Tibial nerve (tissue), 4 donors: Measurements from ENCODE around the gene EAF1. TPM values are rescaled to one million over a fixed set of nuclear protein-coding genes. Genes with fewer than 3 reads are reported as not detected.

Experiments
- DNase-seq, 2 donors: peaks; one replicate each; pipeline ENCODE4 v3.0.0-alpha.2; 2019; ENCODE audit warnings: low spot score in 2 of 2
- H3K27ac ChIP-seq, 4 donors: fragments of 200-600 bp; sonication (generic) in 3 of 4; one replicate each; pipeline ENCODE4 v1.5.1; 2017 to 2019; ENCODE audit warnings: mild to moderate bottlenecking in 1 of 4
- H3K27me3 ChIP-seq, 2 donors: fragments of 200-600 bp; sonication (generic) in 1 of 2; one replicate each; pipeline versions ENCODE4 v1.5.1 to v1.6.0; 2017 to 2019
- H3K36me3 ChIP-seq, 3 donors: fragments of 200-600 bp; sonication (generic); one replicate each; pipeline ENCODE4 v1.5.1; 2018 to 2019
- H3K4me1 ChIP-seq, 4 donors: fragments of 200-600 bp; sonication (generic) in 3 of 4; one replicate each; pipeline ENCODE4 v1.5.1; 2017 to 2019
- H3K4me3 ChIP-seq, 4 donors: fragments of 200-600 bp; sonication (generic) in 3 of 4; one replicate each; pipeline ENCODE4 v1.5.1; 2017 to 2019; ENCODE audit warnings: mild to moderate bottlenecking in 1 of 4, moderate library complexity in 1 of 4
- H3K9me3 ChIP-seq, 4 donors: fragments of 200-600 bp; sonication (generic) in 3 of 4; one replicate each; pipeline ENCODE4 v1.5.1; 2017 to 2019
- EP300 ChIP-seq, 2 donors: sonication (generic); formaldehyde crosslinking; IDR thresholded peaks; one replicate each; pipeline ENCODE4 v1.6.1; 2017; ENCODE audit warnings: antibody characterized with exemption in 2 of 2, mild to moderate bottlenecking in 1 of 2
- POLR2A ChIP-seq, 2 donors: fragments of 450-650 bp; IDR thresholded peaks; one replicate each; pipeline ENCODE4 v1.6.1; 2017; ENCODE audit warnings: antibody characterized with exemption in 2 of 2, mild to moderate bottlenecking in 2 of 2, moderate library complexity in 2 of 2
- WGBS, 2 donors: methylation state at CpG; one replicate each; pipeline ENCODE4 v1.1.5; 2018; 5-methylcytosine and 5-hydroxymethylcytosine counted together
- total RNA-seq, 4 donors: library from RNA; depleted of rRNA; stranded (reverse); fragments of >200 nt; gene quantifications; one replicate each; pipeline ENCODE4 v1.1.0, GENCODE V29; 2016
- TF ChIP-seq, protein P1 (sequence below), 5 experiments: fragments of 200-600 bp in 3 of 5; fragments of 450-650 bp in 2 of 5; sonication (generic) in 3 of 5; IDR thresholded peaks; one replicate each; pipeline ENCODE4 v1.5.1; 2016 to 2019; ENCODE audit warnings: antibody characterized with exemption in 5 of 5, mild to moderate bottlenecking in 3 of 5, moderate library complexity in 2 of 5

Gene EAF1
- total RNA-seq, 4 donors from 2014 or later = 16.5 to 26.4 (median 19.3) TPM

DNA sequence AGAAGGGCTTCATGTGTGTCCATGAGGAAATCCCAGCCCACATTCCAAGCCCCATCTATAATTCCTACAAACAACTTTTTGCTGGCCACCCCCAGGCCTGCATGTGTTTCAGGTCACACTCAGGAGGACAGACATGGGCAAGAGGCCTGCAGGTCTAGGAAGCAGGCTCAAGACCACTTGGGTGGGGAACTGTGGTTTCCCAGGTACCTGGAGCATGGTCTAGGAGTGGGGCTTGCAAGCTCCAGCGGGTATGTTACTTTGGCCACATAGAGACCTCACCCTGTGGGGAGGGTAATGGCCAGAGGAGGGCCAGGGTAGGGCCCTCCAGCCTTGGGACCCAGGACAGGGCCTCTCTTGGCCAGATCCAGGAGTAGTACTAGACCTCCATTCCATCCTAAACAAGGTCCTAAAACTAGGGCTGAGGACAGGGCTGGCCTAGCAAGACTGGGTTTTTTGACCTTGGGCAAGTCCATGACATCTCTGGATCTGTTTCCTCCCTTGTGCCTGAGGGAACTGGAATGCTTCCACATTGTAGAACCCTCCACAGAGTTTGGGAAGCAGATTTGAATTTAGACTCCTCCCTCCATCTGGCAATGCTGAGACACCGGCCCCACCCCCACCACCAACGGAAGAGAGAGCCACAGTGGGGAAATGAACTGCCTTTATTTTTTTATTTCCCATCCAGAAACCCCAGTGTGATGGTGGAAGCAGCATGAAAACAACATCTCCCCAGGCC lies 22.3 kb downstream of the EAF1 start:
- TF ChIP-seq EP300 (IDR thresholded peaks at IDR 0.05) (no peak), POLR2A (IDR thresholded peaks at IDR 0.05) (no peak)
- TF ChIP-seq, protein P1, sequence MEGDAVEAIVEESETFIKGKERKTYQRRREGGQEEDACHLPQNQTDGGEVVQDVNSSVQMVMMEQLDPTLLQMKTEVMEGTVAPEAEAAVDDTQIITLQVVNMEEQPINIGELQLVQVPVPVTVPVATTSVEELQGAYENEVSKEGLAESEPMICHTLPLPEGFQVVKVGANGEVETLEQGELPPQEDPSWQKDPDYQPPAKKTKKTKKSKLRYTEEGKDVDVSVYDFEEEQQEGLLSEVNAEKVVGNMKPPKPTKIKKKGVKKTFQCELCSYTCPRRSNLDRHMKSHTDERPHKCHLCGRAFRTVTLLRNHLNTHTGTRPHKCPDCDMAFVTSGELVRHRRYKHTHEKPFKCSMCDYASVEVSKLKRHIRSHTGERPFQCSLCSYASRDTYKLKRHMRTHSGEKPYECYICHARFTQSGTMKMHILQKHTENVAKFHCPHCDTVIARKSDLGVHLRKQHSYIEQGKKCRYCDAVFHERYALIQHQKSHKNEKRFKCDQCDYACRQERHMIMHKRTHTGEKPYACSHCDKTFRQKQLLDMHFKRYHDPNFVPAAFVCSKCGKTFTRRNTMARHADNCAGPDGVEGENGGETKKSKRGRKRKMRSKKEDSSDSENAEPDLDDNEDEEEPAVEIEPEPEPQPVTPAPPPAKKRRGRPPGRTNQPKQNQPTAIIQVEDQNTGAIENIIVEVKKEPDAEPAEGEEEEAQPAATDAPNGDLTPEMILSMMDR (IDR thresholded peaks at IDR 0.05) = no peak
- WGBS, 2 donors = 64 to 80% methylated on average over 3 of the region's 3 CpGs
- Histone ChIP-seq H3K9me3 (no peaks in the 10 kb centered on the region), H3K4me1 (no peaks in the 10 kb centered on the region), H3K27me3 (no peaks in the 10 kb centered on the region), H3K4me3 (no peak overlapping the region), H3K36me3 (peaks cover 0 to 63% (median 0%) of the 10 kb centered on the region in 3 donors), H3K27ac (no peak overlapping the region)
- DNase-seq = no peak

DNA sequence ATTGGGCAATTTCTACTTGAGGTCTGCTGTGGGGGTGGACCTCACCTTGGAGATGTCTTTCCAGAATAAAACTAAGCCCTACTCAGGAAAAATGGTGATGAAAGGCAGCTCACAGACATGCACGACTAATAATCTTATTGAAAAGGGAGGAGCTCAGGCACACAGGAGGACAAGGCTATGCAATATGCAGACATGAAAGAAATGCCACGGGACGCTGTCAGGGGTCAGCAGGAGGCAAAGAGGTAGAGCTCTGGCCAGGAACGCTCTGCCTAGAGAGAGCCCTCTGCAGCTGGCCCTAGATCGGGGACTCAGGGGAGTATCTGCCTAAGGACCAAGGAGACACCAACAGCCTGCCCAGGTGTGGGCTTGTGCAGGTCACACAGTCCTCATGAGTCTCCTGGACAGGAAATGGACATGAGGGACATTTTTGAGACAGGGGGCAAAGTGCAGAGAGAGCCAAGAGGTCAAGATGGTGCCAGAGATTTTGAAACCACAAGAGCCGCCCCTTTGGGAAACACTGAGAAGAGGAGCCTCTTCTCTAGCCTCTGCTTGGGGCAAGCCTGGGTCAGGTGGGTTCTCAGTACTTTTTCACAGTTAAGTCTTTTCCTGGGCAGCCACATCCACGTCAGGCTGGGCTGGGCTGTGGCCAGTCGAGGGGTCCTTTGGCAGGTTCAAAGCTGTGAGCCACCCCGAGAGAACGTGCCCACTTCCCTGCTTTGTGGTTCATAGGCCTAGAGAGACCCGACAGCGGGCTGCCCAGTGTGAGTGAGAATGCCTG lies 23.2 kb downstream of the EAF1 start:
- no peak overlapping the region for H3K4me3 ChIP-seq
- WGBS, 2 donors = 85 to 90% methylated on average over 12 of the region's 12 CpGs
- H3K27ac ChIP-seq = no peak overlapping the region
- H3K9me3 ChIP-seq = no peaks in the 10 kb centered on the region
- H3K4me1 ChIP-seq = no peaks in the 10 kb centered on the region
- peaks cover 0 to 63% (median 0%) of the 10 kb centered on the region in 3 donors for H3K36me3 ChIP-seq
- TF ChIP-seq POLR2A (IDR thresholded peaks at IDR 0.05) = no peak
- TF ChIP-seq, protein P1 (IDR thresholded peaks at IDR 0.05) = no peak
- TF ChIP-seq EP300 (IDR thresholded peaks at IDR 0.05) = no peak
- H3K27me3 ChIP-seq = no peaks in the 10 kb centered on the region
- DNase-seq = no peak

DNA sequence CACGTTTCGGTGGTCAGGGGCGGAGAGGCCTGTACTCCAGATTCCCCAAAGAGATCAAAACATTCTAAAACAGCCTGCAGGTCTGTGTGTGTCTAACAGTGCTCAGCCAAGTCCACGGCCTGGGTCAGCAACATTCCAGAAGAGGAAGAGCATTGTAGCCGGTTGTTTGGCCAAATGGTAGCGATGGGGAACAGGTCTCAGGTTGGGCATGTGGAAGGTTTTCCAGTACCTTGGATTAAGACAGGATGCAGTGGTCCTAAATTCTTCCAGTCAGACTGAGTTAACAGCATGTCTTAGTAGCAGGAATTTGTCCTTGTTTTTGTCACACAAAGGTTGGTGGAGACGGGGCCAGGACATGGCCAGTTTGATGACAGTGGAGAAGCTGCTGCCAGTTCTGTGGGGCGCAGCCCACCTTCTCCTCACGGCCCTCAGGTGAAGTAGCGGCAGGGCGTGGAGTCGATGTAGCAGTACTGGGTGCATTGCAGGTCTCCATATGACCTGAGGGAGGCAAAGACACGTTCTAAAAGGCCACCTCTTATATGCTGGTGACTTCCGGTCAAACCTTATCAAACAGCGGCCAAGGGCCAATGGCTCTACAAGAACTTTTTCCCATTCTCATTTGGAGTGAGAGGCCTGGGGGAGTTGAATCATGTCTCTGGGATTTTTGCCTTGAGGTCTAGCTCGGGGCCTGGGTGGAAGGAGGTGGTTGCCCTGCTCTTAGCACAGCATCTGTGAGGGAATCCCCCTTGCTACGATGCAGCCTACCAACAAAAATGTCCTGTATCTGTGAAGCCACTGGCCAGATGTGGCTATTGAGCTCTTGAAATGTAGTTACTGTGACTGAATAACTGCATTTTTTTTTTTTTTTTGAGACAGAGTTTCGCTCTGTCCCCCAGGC lies 24.1 kb downstream of the EAF1 start:
- H3K4me3 ChIP-seq = no peak overlapping the region
- H3K27ac ChIP-seq = no peak overlapping the region
- H3K27me3 ChIP-seq = no peaks in the 10 kb centered on the region
- TF ChIP-seq EP300 (IDR thresholded peaks at IDR 0.05) (no peak), POLR2A (IDR thresholded peaks at IDR 0.05) (no peak)
- TF ChIP-seq, protein P1 (IDR thresholded peaks at IDR 0.05) = no peak
- no peak for DNase-seq
- 88 to 90% methylated on average over 18 of the region's 18 CpGs for WGBS, 2 donors
- H3K9me3 ChIP-seq = no peaks in the 10 kb centered on the region
- H3K36me3 ChIP-seq = peaks cover 0 to 71% (median 0%) of the 10 kb centered on the region in 3 donors
- H3K4me1 ChIP-seq = no peaks in the 10 kb centered on the region

DNA sequence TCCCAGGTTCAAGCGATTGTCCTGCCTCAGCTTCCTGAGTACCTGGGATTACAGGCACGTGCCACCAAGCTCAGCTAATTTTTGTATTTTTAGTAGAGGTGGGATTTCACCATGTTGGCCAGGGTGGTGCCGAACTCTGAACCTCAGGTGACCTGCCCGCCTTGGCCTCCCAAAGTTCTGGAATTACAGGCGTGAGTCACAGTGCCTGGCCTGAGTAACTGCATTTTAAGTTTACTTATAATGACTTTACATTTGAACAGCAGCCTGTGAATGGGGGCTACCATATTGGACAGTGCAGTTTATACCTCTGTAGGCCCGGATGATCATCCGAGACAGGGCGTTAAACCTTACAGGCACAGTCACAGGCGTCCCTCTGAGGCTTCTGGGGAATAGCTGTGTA lies 24.8 kb downstream of the EAF1 start:
- H3K36me3 ChIP-seq = peaks cover 0 to 70% (median 0%) of the 10 kb centered on the region in 3 donors
- no peaks in the 10 kb centered on the region for H3K4me1 ChIP-seq
- WGBS, 2 donors = 84 to 92% methylated on average over 9 of the region's 9 CpGs
- DNase-seq = no peak
- H3K27me3 ChIP-seq = no peaks in the 10 kb centered on the region
- TF ChIP-seq, protein P1 (IDR thresholded peaks at IDR 0.05) = no peak
- TF ChIP-seq POLR2A (IDR thresholded peaks at IDR 0.05) = no peak
- TF ChIP-seq EP300 (IDR thresholded peaks at IDR 0.05) = no peak
- H3K27ac ChIP-seq = no peak overlapping the region
- no peak overlapping the region for H3K4me3 ChIP-seq
- H3K9me3 ChIP-seq = no peaks in the 10 kb centered on the region
